ENCODE results near the gene ZNF407. TPM values are rescaled to one million over a fixed set of nuclear protein-coding genes. Genes with fewer than 3 reads are reported as not detected.

ZNF407 gene
- total and polyA plus RNA-seq, 2 of the 13 experiments (the other 11 are each of a cell fraction or from before 2014, with no cell fraction given): 2.3 to 8.7 TPM

GRCh38 chr18:74715865-74716712 is 118.4 kb downstream of the ZNF407 start (continued):
- no peak for TF ChIP-seq IRX3 (CRISPR knock-in tag; IDR thresholded peaks at IDR 0.05; ENCODE audit: borderline replicate concordance, low read depth)
- TF ChIP-seq ZNF180 (CRISPR knock-in tag; IDR thresholded peaks at IDR 0.05; ENCODE audit: borderline replicate concordance, low read depth): no peak
- TF ChIP-seq ZNF788 (CRISPR knock-in tag; IDR thresholded peaks at IDR 0.05; ENCODE audit: borderline replicate concordance): no peak
- TF ChIP-seq FOXA1 (IDR thresholded peaks at IDR 0.05): 0 out of 2 replicates have a peak, but pooled peaks have one; percentile 33
- TF ChIP-seq FOXA1 (CRISPR knock-in tag; IDR thresholded peaks at IDR 0.05): peak; percentile 57
- no peak for TF ChIP-seq PREB (CRISPR knock-in tag; IDR thresholded peaks at IDR 0.05)
- TF ChIP-seq FOXA3 (CRISPR knock-in tag; IDR thresholded peaks at IDR 0.05): peak; percentile 58
- TF ChIP-seq PATZ1 (CRISPR knock-in tag; IDR thresholded peaks at IDR 0.05): no peak
- 0 out of 2 replicates have a peak, but pooled peaks have one; percentile 32 for TF ChIP-seq HNRNPUL1 (IDR thresholded peaks at IDR 0.05; ENCODE audit: low read depth, low read length)
- TF ChIP-seq ZNF777 (CRISPR knock-in tag; IDR thresholded peaks at IDR 0.05): no peak
- no peak for TF ChIP-seq ZNF333 (CRISPR knock-in tag; IDR thresholded peaks at IDR 0.05; ENCODE audit: borderline replicate concordance)
- TF ChIP-seq RFXANK (CRISPR knock-in tag; IDR thresholded peaks at IDR 0.05): no peak
- TF ChIP-seq ZBTB38 (CRISPR knock-in tag; IDR thresholded peaks at IDR 0.05): no peak
- TF ChIP-seq CEBPG (CRISPR knock-in tag; IDR thresholded peaks at IDR 0.05): 0 out of 2 replicates have a peak, but pooled peaks have one; percentile 15
- peak; percentile 66 for TF ChIP-seq ASH2L (IDR thresholded peaks at IDR 0.05; ENCODE audit: insufficient read length, low read depth, low read length)
- TF ChIP-seq ZFP36L1 (CRISPR knock-in tag; IDR thresholded peaks at IDR 0.05): no peak
- no peak for TF ChIP-seq ZNF276 (CRISPR knock-in tag; IDR thresholded peaks at IDR 0.05; ENCODE audit: low read depth)
- TF ChIP-seq ETV6 (CRISPR knock-in tag; conservative IDR thresholded peaks at IDR 0.05): no peak
- TF ChIP-seq POGZ (CRISPR knock-in tag; IDR thresholded peaks at IDR 0.05): 0 out of 2 replicates have a peak, but pooled peaks have one; percentile 10
- no peak for TF ChIP-seq ZNF224 (CRISPR knock-in tag; IDR thresholded peaks at IDR 0.05)
- TF ChIP-seq SP5 (CRISPR knock-in tag; IDR thresholded peaks at IDR 0.05; ENCODE audit: borderline replicate concordance, low read depth): peak; percentile 21; the same call in 1 of the 2 replicates
- TF ChIP-seq ZFY (CRISPR knock-in tag; IDR thresholded peaks at IDR 0.05): no peak
- peak; percentile 25; the same call in 1 of the 2 replicates for TF ChIP-seq SOX5 (CRISPR knock-in tag; IDR thresholded peaks at IDR 0.05; ENCODE audit: borderline replicate concordance)
- no peak for TF ChIP-seq CREB3 (CRISPR knock-in tag; IDR thresholded peaks at IDR 0.05)
